ENCODE measurements around the gene OTULINL.

The OTULINL gene

GRCh38 chr5:14614490-14614889, 32.9 kb downstream of the OTULINL start:
- no peaks in the 10 kb centered on the region for H3K4me1 ChIP-seq (ENCODE audit: control insufficient read depth, insufficient read depth, low read length)
- H3K27me3 ChIP-seq (ENCODE audit: control insufficient read depth, insufficient read depth, low read length), result no peaks in the 10 kb centered on the region
- no peaks in the 10 kb centered on the region for H3K36me3 ChIP-seq (ENCODE audit: control insufficient read depth, insufficient read depth, low read length)
- H3K9me3 ChIP-seq (ENCODE audit: control insufficient read depth, insufficient read depth, low read length), result no peaks in the 10 kb centered on the region
- H3K4me3 ChIP-seq (ENCODE audit: low read depth, low read length), result no peak overlapping the region
- H3K9ac ChIP-seq (ENCODE audit: low read depth, low read length), result no peak overlapping the region

GRCh38 chr5:14615365-14615764, 33.8 kb downstream of the OTULINL start:
- no peaks in the 10 kb centered on the region for H3K27me3 ChIP-seq (ENCODE audit: control insufficient read depth, insufficient read depth, low read length)
- no peak overlapping the region for H3K4me3 ChIP-seq (ENCODE audit: low read depth, low read length)
- H3K4me1 ChIP-seq (ENCODE audit: control insufficient read depth, insufficient read depth, low read length), result no peaks in the 10 kb centered on the region
- no peaks in the 10 kb centered on the region for H3K36me3 ChIP-seq (ENCODE audit: control insufficient read depth, insufficient read depth, low read length)
- H3K9ac ChIP-seq (ENCODE audit: low read depth, low read length), result no peak overlapping the region
- no peaks in the 10 kb centered on the region for H3K9me3 ChIP-seq (ENCODE audit: control insufficient read depth, insufficient read depth, low read length)

- no peak overlapping the region for H3K4me3 ChIP-seq (ENCODE audit: low read depth, low read length)
- H3K36me3 ChIP-seq (ENCODE audit: control insufficient read depth, insufficient read depth, low read length), result no peaks in the 10 kb centered on the region
- no peak overlapping the region for H3K9ac ChIP-seq (ENCODE audit: low read depth, low read length)
- H3K27me3 ChIP-seq (ENCODE audit: control insufficient read depth, insufficient read depth, low read length), result no peaks in the 10 kb centered on the region
- H3K9me3 ChIP-seq (ENCODE audit: control insufficient read depth, insufficient read depth, low read length), result no peaks in the 10 kb centered on the region
- no peaks in the 10 kb centered on the region for H3K4me1 ChIP-seq (ENCODE audit: control insufficient read depth, insufficient read depth, low read length)
Measured at GRCh38 chr5:14617441-14617840, 35.8 kb downstream of the OTULINL start.

GRCh38 chr5:14627270-14627669, 45.7 kb downstream of the OTULINL start:
- H3K27me3 ChIP-seq (ENCODE audit: control insufficient read depth, insufficient read depth, low read length), result no peaks in the 10 kb centered on the region
- no peak overlapping the region for H3K9ac ChIP-seq (ENCODE audit: low read depth, low read length)
- H3K4me3 ChIP-seq (ENCODE audit: low read depth, low read length), result no peak overlapping the region
- no peaks in the 10 kb centered on the region for H3K36me3 ChIP-seq (ENCODE audit: control insufficient read depth, insufficient read depth, low read length)
- H3K4me1 ChIP-seq (ENCODE audit: control insufficient read depth, insufficient read depth, low read length), result no peaks in the 10 kb centered on the region
- no peaks in the 10 kb centered on the region for H3K9me3 ChIP-seq (ENCODE audit: control insufficient read depth, insufficient read depth, low read length)

GRCh38 chr5:14628346-14628745, 46.8 kb downstream of the OTULINL start:
- H3K9ac ChIP-seq (ENCODE audit: low read depth, low read length), result no peak overlapping the region
- H3K9me3 ChIP-seq (ENCODE audit: control insufficient read depth, insufficient read depth, low read length), result no peaks in the 10 kb centered on the region
- no peak overlapping the region for H3K4me3 ChIP-seq (ENCODE audit: low read depth, low read length)
- no peaks in the 10 kb centered on the region for H3K4me1 ChIP-seq (ENCODE audit: control insufficient read depth, insufficient read depth, low read length)
- no peaks in the 10 kb centered on the region for H3K27me3 ChIP-seq (ENCODE audit: control insufficient read depth, insufficient read depth, low read length)
- H3K36me3 ChIP-seq (ENCODE audit: control insufficient read depth, insufficient read depth, low read length), result no peaks in the 10 kb centered on the region

- no peak overlapping the region for H3K4me3 ChIP-seq (ENCODE audit: low read depth, low read length)
- H3K36me3 ChIP-seq (ENCODE audit: control insufficient read depth, insufficient read depth, low read length), result no peaks in the 10 kb centered on the region
- no peaks in the 10 kb centered on the region for H3K9me3 ChIP-seq (ENCODE audit: control insufficient read depth, insufficient read depth, low read length)
- H3K4me1 ChIP-seq (ENCODE audit: control insufficient read depth, insufficient read depth, low read length), result no peaks in the 10 kb centered on the region
- H3K9ac ChIP-seq (ENCODE audit: low read depth, low read length), result no peak overlapping the region
- no peaks in the 10 kb centered on the region for H3K27me3 ChIP-seq (ENCODE audit: control insufficient read depth, insufficient read depth, low read length)
Measured at GRCh38 chr5:14630671-14631070, 49.1 kb downstream of the OTULINL start.

GRCh38 chr5:14635656-14636055, 54.1 kb downstream of the OTULINL start:
- Histone ChIP-seq H3K4me1 (ENCODE audit: control insufficient read depth, insufficient read depth, low read length) (no peaks in the 10 kb centered on the region), H3K27me3 (ENCODE audit: control insufficient read depth, insufficient read depth, low read length) (no peaks in the 10 kb centered on the region), H3K9ac (ENCODE audit: low read depth, low read length) (no peak overlapping the region), H3K4me3 (ENCODE audit: low read depth, low read length) (no peak overlapping the region), H3K9me3 (ENCODE audit: control insufficient read depth, insufficient read depth, low read length) (no peaks in the 10 kb centered on the region), H3K36me3 (ENCODE audit: control insufficient read depth, insufficient read depth, low read length) (no peaks in the 10 kb centered on the region)

GRCh38 chr5:14640765-14641164, 59.2 kb downstream of the OTULINL start:
- no peak overlapping the region for H3K4me3 ChIP-seq (ENCODE audit: low read depth, low read length)
- no peaks in the 10 kb centered on the region for H3K27me3 ChIP-seq (ENCODE audit: control insufficient read depth, insufficient read depth, low read length)
- H3K9ac ChIP-seq (ENCODE audit: low read depth, low read length), result no peak overlapping the region
- H3K36me3 ChIP-seq (ENCODE audit: control insufficient read depth, insufficient read depth, low read length), result no peaks in the 10 kb centered on the region
- peaks cover 3% of the 10 kb centered on the region for H3K4me1 ChIP-seq (ENCODE audit: control insufficient read depth, insufficient read depth, low read length)
- H3K9me3 ChIP-seq (ENCODE audit: control insufficient read depth, insufficient read depth, low read length), result no peaks in the 10 kb centered on the region

- Histone ChIP-seq H3K36me3 (ENCODE audit: control insufficient read depth, insufficient read depth, low read length) (no peaks in the 10 kb centered on the region), H3K9ac (ENCODE audit: low read depth, low read length) (no peak overlapping the region), H3K27me3 (ENCODE audit: control insufficient read depth, insufficient read depth, low read length) (no peaks in the 10 kb centered on the region), H3K9me3 (ENCODE audit: control insufficient read depth, insufficient read depth, low read length) (no peaks in the 10 kb centered on the region), H3K4me3 (ENCODE audit: low read depth, low read length) (no peak overlapping the region), H3K4me1 (ENCODE audit: control insufficient read depth, insufficient read depth, low read length) (peaks cover 3% of the 10 kb centered on the region)
Measured at GRCh38 chr5:14644623-14645237, 63.1 kb downstream of the OTULINL start.

- H3K9ac ChIP-seq (ENCODE audit: low read depth, low read length), result no peak overlapping the region
- no peaks in the 10 kb centered on the region for H3K4me1 ChIP-seq (ENCODE audit: control insufficient read depth, insufficient read depth, low read length)
- H3K9me3 ChIP-seq (ENCODE audit: control insufficient read depth, insufficient read depth, low read length), result no peaks in the 10 kb centered on the region
- no peaks in the 10 kb centered on the region for H3K36me3 ChIP-seq (ENCODE audit: control insufficient read depth, insufficient read depth, low read length)
- no peaks in the 10 kb centered on the region for H3K27me3 ChIP-seq (ENCODE audit: control insufficient read depth, insufficient read depth, low read length)
- no peak overlapping the region for H3K4me3 ChIP-seq (ENCODE audit: low read depth, low read length)
Measured at GRCh38 chr5:14650052-14650451, 68.5 kb downstream of the OTULINL start.

- Histone ChIP-seq H3K27me3 (ENCODE audit: control insufficient read depth, insufficient read depth, low read length) (no peaks in the 10 kb centered on the region), H3K9me3 (ENCODE audit: control insufficient read depth, insufficient read depth, low read length) (no peaks in the 10 kb centered on the region), H3K9ac (ENCODE audit: low read depth, low read length) (no peak overlapping the region), H3K4me1 (ENCODE audit: control insufficient read depth, insufficient read depth, low read length) (no peaks in the 10 kb centered on the region), H3K36me3 (ENCODE audit: control insufficient read depth, insufficient read depth, low read length) (no peaks in the 10 kb centered on the region), H3K4me3 (ENCODE audit: low read depth, low read length) (no peak overlapping the region)
Measured at GRCh38 chr5:14655146-14655741, 73.7 kb downstream of the OTULINL start.

GRCh38 chr5:14656898-14657297, 75.3 kb downstream of the OTULINL start:
- Histone ChIP-seq H3K9ac (ENCODE audit: low read depth, low read length) (no peak overlapping the region), H3K4me3 (ENCODE audit: low read depth, low read length) (no peak overlapping the region), H3K4me1 (ENCODE audit: control insufficient read depth, insufficient read depth, low read length) (no peaks in the 10 kb centered on the region), H3K9me3 (ENCODE audit: control insufficient read depth, insufficient read depth, low read length) (no peaks in the 10 kb centered on the region), H3K27me3 (ENCODE audit: control insufficient read depth, insufficient read depth, low read length) (no peaks in the 10 kb centered on the region), H3K36me3 (ENCODE audit: control insufficient read depth, insufficient read depth, low read length) (no peaks in the 10 kb centered on the region)

All from iPS-15b (cell line).